Neutrophil (primary cell): ENCODE measurements around the gene ZNF778.

Source experiments
- H3K27ac ChIP-seq: fragments of 200-600 bp; sonication (generic); 2 replicates; pipeline ENCODE4 v1.5.1; 2016; ENCODE audit warnings: mild to moderate bottlenecking, moderate library complexity
- H3K27me3 ChIP-seq: fragments of 200-600 bp; sonication (generic); 2 replicates; pipeline ENCODE4 v1.6.0; 2016; ENCODE audit warnings: mild to moderate bottlenecking
- H3K36me3 ChIP-seq: fragments of 200-600 bp; sonication (generic); 2 replicates; pipeline ENCODE4 v1.5.1; 2017
- H3K4me1 ChIP-seq, 2 experiments: fragments of 200-600 bp in 1 of 2; sonication (generic) in 1 of 2; 1 replicate in 1 of 2; 2 replicates in 1 of 2; pipeline versions ENCODE4 v1.5.1 to v1.6.1; 2013 to 2016; ENCODE audit warnings: low read depth in 1 of 2, low read length in 1 of 2, mild to moderate bottlenecking in 1 of 2, moderate library complexity in 1 of 2; ENCODE audit not compliant: control insufficient read depth in 1 of 2, insufficient read depth in 1 of 2
- H3K4me3 ChIP-seq, 2 experiments: fragments of 200-600 bp in 1 of 2; sonication (generic) in 1 of 2; 1 replicate in 1 of 2; 2 replicates in 1 of 2; pipeline ENCODE4 v1.5.1; 2013 to 2016; ENCODE audit warnings: low read depth in 1 of 2, low read length in 1 of 2, mild to moderate bottlenecking in 1 of 2, moderate library complexity in 1 of 2
- H3K9me3 ChIP-seq: fragments of 200-600 bp; sonication (generic); 2 replicates; pipeline ENCODE4 v1.5.1; 2016
- CTCF ChIP-seq: fragments of 200-600 bp; sonication (generic); IDR thresholded peaks from 2 replicates; pipeline ENCODE4 v1.5.1; 2016; ENCODE audit warnings: antibody characterized with exemption

ZNF778 gene

GRCh38 chr16:89174877-89175276 lies 42.6 kb upstream of the ZNF778 start:
- H3K27ac ChIP-seq, result no peak overlapping the region

DNA sequence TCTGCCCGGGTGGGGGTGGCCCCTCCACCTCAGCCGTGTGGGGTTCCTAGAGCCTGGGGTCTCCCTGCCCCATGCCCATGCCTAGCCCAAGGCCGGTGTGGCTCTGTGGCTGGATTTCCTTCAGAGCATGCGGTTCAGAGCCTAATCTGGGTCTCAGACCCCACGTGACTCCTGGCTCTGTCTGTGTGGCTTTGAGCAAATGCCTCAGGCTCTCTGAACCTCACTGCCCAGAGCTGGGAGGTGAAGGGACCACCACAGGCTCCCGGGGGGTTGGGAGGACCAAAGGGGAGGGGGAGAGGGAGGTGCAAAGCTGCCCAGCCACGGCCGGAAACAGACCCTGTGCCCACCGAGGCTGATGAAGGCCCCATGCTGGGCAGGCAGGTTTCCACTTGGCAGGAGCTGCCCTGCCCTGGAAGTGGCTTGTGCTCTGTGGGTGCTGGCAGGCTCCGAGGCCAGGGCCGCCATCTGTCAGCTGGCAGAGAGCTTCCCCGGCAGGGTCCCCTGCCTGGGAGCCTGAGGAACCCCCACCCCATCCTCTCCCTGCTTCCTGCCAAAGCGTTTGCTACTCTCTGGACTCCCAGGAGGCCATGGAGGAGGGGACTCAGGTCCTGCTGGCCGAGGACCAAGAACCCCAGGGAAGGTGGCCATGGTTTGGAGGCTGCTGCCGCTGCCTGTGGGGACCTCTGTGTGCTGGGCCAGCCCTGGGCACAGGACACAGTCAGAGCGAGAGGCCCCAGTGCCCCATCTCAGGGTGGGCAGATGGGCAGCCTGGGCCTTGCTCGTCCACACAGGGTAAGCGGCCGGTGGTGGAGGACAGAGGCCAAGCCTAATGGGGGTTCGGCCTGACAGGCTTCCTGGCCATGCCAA lies 42.0 kb upstream of the ZNF778 start:
- Histone ChIP-seq H3K36me3 (no peaks in the 10 kb centered on the region), H3K4me3 (no peak overlapping the region), H3K9me3 (no peaks in the 10 kb centered on the region), H3K4me1 (peaks cover 6 to 13% of the 10 kb centered on the region in 2 experiments), H3K27me3 (peaks cover 54% of the 10 kb centered on the region), H3K27ac (no peak overlapping the region)
- TF ChIP-seq CTCF, result no peak

More at GRCh38 chr16:89174877-89175276, 42.6 kb upstream of the ZNF778 start:
- peaks cover 60% of the 10 kb centered on the region for H3K27me3 ChIP-seq
- peaks cover 6 to 15% of the 10 kb centered on the region in 2 experiments for H3K4me1 ChIP-seq
- no peaks in the 10 kb centered on the region for H3K9me3 ChIP-seq
- no peak for TF ChIP-seq CTCF
- H3K36me3 ChIP-seq, result no peaks in the 10 kb centered on the region
- H3K4me3 ChIP-seq, result no peak overlapping the region

DNA sequence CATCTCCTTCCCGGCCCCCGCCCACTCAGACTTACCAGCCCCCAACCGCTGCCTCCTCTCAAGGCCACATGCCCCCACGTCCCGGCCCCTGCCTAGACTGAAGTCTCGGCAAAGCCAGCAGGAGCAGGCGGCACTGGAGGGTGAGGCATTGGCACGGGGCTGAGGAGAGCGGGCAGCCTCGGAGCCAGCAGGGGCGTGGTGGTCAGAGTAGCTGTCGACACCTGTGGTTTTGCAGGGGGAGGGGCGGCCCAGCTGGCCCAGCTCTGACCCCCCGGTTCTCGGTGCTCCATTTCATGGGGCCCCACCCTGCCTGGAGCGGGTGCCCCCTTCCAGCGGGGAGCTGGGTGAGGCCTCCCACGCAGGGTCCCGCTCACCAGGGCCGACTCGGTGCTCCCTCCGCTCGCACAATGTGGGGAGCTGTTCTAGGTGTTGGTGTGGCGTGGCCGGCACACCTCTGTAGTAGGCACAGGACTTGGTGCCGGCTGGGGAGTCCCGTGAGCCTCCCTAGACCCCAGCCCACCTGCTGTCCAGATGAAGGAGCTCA lies 41.3 kb upstream of the ZNF778 start:
- H3K36me3 ChIP-seq, result no peaks in the 10 kb centered on the region
- TF ChIP-seq CTCF, result no peak
- H3K27me3 ChIP-seq, result peaks cover 46% of the 10 kb centered on the region
- H3K4me1 ChIP-seq, result peaks cover 0 to 6% of the 10 kb centered on the region in 2 experiments
- H3K4me3 ChIP-seq, result no peak overlapping the region
- H3K27ac ChIP-seq, result no peak overlapping the region
- H3K9me3 ChIP-seq, result no peaks in the 10 kb centered on the region

DNA sequence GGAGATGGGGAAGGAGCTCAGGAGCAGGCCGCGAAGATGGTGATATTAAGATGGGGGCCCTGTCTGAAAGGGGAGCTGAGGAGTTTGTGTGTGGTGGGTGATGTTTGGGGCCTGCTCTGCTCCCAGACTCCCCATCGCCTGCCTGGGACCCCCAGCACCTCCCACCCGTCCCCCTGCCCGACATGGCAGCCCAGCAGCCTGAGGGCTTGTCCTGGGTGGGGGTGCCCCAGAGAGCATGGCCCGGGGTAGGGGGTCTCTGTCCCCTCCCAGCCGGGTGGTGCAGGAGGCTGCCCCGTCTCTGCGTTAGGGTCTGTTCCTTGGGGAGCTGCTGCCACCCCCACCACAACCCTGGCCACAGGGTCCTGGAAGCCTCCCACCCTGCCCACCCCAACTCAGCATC lies 40.8 kb upstream of the ZNF778 start:
- Histone ChIP-seq H3K4me3 (no peak overlapping the region), H3K9me3 (no peaks in the 10 kb centered on the region), H3K36me3 (no peaks in the 10 kb centered on the region), H3K4me1 (peaks cover 0 to 1% of the 10 kb centered on the region in 2 experiments), H3K27me3 (peaks cover 41% of the 10 kb centered on the region), H3K27ac (no peak overlapping the region)
- TF ChIP-seq CTCF, result no peak

DNA sequence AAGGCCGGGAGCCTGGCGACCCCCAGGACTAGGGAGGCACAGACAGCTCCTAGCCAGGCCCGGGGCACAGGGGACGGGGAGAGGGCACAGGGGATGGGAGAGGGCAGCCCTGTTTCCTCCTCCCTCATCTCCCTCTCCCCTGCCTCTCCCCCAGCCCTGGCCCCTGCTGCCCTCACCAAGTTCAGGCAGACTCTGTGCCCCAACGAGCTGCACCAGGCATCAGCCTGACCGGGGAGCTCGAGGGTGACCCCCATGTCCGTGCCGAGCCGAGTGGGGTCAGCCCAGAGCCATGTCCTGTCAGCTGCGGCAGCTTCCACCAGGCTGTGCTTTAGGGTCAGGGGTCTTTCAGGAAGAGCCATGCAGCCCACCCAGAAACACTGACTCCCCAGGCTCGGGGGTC lies 40.0 kb upstream of the ZNF778 start:
- Histone ChIP-seq H3K4me3 (no peak overlapping the region), H3K27ac (no peak overlapping the region), H3K9me3 (no peaks in the 10 kb centered on the region)

More for the DNA sequence above, 40.0 kb upstream of the ZNF778 start:
- Histone ChIP-seq H3K27me3 (peaks cover 34% of the 10 kb centered on the region), H3K4me1 (no peaks in the 10 kb centered on the region), H3K36me3 (no peaks in the 10 kb centered on the region)
- TF ChIP-seq CTCF, result no peak
